ENCODE results near the gene ARL8A.
"Not testable (repeated sequence)": the region's sequence is repeated elsewhere in the genome, so short reads cannot be mapped to it uniquely, and the experiment has no call there.

Gene ARL8A

DNA sequence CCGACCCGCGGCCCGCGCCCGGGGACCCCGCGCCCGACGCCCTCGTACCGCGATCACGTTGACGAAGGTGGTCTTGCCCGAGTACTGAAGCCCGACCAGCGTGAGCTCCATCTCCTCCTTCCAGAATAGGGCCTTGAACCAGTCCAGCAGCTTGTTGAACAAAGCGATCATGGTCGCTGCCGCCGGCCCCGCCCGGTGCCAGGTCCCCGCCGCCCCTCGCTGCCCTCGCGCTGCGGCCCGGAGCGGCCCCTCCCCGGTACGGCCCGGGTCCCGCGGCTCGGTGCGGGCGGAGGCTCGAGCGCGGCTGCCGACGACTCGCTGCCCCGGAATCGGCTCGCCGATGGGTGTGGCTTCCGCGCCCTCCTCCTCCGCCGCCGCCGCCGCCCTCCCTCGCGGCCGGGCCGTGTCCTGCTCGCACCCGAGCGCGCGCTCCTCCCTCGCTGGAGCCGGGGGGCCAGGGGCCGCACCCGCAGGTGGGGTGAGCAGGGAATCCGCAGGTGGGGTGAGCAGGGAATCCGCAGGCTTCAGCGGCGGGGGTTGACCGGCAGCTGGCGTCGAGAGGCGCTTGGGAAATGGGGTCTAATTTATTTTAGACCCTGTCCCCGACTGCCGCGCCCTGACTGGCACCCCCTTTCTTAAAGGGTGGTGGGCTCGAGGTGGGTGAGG lies at the start of gene ARL8A:
ARL8A (minus strand) TSS at position 336 of the 666 bp plus-strand sequence; CDS start at position 171, 165 bp downstream.
- peak; percentile 69 for DNase-seq

DNA sequence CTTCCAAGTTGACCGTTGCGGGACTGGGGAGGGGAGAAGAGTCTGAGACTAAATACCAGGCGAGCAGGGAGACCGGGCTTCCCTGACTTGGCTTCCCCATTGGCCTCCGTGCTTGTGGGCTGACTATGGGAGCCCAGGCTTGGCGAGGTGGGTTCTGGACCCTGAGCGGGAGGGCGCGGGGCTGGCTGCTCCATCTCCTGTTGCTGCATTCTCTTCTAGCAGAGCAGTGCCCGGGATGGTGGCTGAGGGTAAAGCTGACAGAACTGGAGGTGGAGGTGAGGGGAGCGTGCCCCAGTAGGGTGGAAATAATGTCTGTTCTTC lies 49.8 kb upstream of the ARL8A start:
- no peak for DNase-seq

DNA sequence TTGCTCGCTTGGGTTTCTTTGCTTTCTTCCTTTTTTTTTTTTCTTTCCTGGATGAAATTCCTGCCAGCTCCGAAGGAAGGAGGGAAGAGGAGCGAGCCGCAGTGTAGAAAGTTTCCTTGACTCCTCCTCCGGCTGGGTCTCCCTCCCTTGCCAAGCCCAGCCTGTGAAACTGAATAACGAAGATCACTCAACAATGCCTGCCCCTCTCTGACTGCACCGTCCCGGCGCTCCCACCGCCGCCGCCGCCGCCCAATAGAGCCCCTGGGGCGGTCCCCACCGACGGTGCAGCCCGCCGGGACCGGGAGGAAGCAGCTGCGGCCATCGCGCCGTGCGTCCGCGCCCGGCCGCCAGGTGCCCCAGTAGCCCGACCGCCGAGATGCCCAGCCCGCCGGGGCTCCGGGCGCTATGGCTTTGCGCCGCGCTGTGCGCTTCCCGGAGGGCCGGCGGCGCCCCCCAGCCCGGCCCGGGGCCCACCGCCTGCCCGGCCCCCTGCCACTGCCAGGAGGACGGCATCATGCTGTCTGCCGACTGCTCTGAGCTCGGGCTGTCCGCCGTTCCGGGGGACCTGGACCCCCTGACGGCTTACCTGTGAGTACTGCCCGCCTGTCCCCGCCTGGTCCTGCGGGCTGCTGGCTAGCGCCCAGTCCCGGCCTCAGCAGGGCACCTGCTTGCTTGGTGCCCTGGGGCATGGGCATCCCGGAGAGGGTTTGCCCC lies 49.2 kb upstream of the ARL8A start, which contains the start of gene LGR6:
LGR6 (plus strand) TSS at position 186 of the 714 bp plus-strand sequence; CDS start at position 377, 191 bp downstream.
- no peak for DNase-seq

DNA sequence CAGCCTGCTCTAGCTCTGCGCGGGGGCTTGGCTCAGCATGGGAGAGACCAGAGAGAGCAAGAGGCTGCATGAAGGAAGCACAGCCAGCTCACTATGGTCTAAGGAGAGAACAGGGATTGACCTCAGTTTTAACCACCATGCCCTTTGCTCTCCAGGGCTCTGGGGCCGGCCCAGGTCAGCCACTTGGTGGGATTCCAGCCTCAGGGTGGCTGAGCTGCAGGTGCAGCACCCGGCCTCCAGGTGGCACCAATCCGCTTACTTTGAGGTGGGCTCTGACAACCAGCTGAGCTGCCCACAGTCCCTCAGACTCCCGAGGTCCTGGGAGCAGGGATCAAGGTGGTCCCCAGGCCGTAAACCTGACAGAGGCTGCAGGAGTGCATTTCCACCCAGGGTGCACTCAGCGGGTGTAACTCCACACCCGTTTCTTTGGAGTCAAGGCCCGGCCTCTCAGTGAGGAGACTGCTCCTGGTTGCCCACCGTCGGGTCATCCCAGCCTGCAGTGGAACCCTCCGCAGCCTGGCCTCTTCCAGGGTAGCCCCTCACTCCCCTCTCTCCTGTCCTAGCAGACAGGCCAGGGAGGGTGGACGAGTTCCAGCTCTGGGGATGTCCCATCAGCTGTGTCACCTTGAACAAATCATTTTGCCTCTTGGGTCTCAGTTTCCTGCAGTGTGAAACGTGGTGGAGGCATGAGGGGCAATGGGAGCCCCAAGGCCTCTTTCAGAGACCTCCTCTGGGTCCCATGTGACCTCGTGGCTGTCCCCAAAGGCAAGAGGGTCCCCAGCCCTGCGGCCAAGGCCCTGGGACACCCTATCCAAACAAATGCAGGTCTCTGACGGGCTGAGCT lies 48.5 kb upstream of the ARL8A start:
- DNase-seq: peak; percentile 61

DNA sequence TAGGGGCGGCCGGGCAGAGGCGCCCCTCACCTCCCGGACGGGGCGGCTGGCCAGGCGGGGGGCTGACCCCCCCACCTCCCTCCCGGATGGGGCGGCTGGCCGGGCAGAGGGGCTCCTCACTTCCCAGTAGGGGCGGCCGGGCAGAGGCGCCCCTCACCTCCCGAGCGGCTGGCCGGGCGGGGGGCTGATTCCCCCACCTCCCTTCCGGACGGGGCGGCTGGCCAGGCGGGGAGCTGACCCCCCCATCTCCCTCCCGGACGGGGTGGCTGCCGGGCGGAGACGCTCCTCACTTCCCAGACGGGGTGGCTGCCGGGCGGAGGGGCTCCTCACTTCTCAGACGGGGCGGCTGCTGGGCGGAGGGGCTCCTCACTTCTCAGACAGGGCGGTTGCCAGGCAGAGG lies 46.9 kb upstream of the ARL8A start:
- not testable (repeated sequence) for DNase-seq

DNA sequence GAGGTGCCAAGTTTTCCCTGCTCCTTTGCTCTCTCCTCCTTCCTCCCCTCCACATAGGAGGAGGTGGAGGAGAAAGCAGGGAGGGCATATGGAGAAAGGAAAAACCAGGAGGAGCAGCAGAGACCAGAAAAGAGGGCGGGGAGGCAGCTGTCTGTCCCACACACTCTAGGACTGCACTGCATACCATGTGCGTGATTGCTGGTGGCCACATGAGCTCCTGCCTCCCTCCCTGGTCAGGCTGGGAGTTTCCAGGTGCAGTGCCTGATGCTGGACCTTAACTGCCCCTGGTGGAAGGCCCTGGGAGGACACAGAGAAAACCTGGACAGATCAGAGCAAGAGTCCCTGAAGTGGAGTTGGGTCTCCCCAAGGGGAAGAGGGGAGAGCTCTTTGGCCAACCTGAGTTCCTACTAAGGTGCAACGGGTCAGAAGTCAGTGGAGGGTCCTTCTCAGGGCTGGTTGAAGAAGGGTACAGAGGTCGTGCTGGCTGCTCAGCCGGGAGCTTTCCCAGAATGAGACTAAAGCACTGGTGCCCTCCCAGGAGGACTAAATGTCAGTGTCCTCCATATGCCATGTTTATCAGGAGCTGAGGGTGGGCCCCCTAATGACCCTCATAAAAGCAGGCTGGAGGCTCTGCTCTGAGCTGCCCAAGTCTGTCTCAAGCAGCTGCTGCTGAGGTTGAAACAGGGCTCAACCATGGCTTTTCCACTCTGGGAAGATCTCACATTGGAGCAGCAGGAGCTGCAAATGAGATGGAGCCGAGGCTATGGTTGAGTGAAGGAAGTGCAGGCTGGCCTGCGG lies 45.6 kb upstream of the ARL8A start:
- DNase-seq: no peak

DNA sequence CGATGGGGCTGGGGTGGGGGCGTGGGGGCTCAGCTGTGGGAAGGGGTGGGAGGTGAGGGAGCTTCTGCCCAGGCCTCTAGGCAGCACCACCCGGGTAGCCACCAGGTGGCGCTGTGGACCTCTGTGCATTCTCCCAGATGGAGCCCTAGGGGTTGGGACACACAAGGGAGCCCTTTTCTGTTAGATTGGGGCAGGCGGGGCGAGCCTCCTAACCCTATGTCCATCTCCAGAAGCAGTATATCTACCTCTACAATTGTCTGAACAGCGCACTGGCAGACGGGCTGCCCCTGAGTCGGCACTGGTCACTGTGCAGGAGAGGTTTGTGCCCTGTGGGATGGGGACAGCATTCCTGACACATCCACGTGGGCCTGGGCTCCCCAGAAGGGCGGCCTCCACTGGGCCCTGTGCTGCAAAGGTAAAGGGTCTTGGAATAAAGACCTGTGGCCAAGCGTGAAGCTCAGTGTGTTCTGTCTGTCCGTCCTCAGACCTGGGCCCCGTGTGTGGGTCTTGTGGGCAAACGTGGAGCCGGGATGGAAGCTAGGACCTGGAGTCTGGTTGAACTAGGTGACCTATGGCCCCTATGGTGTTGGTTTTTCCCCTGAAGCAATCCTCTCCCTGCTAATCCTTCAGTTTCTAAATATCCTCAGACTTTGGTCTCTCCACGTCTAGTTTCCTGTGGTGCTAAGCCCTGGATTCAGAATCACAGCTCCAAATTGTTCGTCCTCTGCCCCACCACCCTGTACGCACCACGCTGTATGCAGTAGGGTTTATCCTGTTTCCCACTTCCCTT lies 44.7 kb upstream of the ARL8A start:
- DNase-seq: peak; percentile 85

DNA sequence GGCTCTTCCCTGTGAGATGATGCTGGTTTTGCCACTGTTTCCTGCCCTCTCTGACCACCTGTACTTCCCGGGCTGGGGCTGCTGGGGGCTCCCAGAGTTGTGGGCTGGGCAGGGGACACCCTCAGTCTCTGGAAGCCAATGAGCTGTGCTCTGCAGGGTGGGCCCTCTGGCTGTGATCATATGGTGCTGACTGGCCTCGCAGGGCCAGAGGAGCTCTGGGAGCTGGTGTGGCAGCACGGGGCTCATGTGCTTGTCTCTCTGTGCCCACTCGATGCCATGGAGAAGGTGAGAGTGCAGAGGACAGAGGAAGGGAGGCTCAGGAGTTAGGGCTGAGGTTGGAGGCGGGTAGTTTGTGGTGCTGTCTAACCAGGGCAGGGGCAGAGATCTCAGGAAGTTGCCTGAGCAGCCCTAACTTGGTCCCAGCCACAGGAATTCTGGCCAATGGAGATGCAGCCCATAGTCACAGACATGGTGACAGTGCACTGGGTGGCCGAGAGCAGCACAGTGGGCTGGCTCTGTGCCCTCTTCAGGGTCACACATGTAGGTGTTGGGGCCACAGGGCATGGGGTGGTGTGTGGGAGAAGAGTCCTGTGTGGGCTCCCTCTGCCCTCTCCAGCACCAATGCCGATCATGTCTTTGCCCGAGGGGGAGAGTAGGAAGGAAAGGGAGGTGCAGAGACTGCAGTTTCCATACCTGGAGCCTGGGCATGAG lies 43.3 kb upstream of the ARL8A start:
- DNase-seq: no peak

DNA sequence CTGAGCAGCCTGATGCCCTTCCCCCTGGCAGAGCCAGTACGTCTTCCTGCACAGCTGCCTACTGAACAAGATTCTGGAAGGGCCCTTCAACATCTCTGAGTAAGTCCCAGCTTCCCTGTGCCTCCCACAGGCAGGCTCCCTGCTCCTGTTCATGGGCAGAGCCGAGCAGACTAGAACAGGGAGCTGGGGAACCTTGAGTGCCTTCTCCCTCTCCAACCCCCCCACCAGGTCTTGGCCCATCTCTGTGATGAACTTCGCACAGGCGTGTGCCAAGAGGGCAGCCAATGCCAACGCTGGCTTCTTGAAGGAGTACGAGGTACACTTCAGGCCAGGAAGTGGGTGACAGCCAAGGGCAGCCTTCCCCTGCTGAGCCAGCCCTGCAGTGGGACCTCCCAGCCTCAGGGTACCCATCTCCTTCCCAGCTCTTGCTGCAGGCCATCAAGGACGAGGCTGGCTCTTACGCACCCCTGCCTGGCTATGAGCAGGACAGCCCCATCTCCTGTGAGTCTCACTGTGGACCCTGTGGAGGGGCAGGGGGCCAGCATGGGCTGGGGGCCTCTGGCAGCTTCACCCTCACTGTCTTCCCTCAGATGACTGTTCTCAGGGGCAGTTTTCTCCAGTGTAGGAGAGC lies 42.6 kb upstream of the ARL8A start:
- DNase-seq: no peak

DNA sequence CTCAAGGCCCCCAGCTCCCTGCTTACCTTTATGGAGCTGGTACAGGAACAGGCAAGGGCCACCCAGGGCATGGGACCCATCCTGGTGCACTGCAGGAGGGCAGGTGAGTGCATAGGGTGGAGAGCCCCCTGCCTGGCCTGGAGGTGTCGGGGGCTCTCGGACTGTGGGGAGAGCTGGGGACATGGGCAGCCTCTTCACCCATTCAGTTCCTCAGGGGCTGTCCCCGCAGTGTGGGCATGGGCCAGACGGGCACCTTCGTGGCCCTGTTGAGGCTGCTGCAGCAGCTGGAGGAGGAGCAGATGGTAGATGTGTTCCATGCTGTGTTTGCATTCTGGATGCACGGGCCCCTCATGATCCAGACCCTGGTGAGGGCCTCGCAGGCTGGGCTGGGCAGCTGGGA lies 41.8 kb upstream of the ARL8A start:
- no peak for DNase-seq

DNA sequence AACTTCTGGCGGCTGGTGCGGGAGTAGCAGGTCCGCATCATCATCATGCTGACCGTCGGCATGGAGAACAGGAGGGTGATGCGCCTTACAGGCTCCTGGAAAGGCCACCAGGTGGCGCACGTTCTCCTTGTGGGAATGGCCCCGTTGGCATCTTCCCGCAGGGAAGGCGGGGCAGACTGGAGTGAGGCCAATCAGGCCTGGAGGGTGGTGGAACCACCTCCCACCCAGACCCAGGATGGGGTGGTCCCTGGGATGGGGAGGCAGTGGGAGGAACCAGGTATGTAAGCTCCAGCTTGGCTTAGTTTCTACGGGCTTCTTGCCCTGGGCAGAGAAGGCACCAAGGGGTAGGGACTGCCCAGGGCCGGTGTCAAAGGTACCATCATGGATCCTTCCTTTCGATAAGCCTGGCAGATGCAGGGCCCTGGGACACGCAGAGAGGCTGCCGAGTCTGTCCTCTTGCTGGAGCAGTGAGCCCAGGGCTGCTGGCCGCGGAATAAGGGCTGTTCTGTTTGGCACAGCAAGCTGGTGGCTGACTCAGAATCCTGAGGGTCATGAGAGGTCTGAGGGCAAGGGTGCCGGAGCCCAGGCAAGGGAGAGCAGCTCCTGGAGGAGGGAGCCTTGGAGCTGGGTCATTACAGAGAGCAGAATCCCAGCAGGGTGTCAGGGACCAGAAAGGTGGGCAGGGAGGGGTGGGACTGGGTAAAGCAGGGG lies 40.4 kb upstream of the ARL8A start:
- peak; percentile 90 for DNase-seq

DNA sequence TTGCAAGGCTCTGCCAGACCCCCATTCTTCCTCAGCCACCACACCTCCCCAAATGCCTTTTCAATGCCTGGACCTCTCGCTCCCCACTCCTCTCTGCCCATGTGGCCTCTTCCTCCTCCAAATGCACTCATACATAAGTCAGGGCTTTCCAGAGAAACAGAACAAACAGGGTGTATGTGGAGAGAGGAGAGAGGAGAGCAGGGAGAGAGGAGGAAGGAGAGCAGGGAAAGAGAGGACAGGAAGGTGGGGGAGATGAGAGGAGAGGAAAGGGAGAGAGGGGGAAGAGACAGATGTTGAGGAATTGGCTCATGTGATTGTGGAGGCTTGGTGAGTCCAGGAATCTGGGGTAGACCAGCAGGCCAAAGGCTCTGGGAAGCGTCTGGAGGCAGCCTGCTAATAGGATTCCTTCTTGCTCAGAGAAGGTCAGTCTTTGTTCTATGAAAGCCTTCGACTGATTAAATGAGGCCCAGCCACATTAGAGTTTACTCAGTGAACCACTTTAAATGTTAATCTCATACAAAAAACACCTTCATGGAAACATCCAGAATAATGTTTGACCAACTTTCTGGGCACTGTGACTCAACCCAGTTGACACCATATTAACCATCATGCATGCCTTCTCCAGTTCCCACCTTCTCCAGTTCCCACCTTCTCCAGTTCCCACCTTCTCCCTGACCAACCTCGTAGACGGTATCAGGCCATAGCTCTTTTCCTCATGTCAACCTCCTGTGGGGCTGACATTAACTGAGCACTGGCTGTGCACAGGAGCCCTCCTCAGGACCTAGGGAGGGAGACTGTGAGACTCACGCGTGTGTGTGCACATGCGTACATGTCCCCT lies 37.7 kb upstream of the ARL8A start:
- no peak for DNase-seq

DNA sequence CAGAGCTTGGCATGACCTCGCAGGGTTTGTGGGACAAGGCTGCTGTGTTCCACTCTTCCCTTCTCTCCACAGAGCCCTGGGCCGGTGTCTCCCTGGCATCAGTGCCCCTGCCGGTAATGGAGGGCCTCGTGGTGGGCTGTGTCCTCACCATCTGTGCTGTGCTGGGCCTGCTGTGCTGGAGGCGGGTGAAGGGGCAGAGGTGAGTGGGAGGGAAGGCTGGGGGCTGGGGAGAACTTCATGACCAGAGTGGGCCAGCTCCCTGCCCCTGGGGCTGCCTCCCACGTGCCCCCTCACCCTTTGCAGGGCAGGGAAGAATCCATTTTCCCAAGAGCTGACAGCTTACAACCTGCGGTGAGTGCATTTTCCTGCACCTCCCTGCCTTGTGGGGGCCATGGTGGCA lies 37.0 kb upstream of the ARL8A start:
- no peak for DNase-seq

DNA sequence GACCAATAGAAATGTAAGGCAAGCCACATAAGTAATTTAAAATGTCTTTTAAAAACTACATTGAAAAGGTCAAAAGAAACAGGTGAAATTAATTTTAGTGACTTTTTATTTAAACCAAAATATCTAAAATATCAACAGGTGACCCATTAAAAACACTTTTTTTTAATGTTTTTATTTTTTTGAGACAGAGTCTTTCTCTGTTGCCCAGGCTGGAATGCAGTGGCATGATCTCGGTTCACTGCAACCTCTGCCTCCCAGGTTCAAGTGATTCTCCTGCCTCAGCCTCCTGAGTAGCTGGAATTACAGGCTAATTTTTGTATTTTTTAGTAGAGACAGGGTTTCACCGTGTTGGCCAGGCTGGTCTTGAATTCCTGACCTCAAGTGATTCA lies 36.2 kb upstream of the ARL8A start:
- not testable (repeated sequence) for DNase-seq

DNA sequence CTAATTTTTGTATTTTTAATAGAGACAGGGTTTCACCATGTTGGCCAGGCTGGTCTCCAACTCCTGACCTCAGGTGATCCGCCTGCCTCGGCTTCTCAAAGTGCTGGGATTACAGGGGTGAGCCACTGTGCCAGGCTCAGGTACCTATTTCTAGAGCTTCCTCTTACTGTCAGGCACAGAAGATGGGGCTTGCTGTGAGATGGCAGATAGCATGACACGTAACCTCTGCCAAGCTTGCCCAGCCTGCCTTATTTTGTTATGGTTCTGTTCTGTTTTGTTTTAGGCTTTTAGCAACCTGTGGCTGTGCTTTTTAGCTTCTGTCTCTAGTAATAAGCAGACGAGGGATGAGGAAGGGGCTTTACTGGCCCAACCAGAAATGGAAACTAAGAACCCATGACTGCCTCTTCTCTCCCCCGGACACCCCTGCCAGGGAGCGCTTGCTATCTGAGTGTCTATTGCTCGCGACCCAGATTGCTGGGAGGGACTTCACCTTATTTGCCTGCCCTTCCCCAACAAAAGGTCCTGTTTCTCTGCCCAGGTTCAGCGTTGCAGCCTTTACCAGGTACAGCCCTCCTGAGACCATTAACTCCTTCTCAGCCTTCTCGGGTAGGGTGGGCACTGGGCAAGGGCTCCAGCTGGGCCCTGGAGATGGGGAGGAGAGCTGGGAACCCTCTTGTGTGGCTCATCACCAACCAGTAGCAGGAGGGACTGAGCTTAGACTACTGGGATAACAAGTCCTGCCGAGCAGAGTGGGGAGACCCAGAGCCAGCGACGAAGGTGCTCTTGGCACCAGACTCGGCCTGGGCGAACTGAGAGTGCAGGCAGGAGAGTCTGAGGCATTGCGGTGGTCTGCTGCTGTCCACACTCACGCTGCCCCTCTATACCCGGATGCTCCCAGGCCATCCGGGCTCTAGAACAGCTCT lies 35.6 kb upstream of the ARL8A start:
- DNase-seq: no peak

DNA sequence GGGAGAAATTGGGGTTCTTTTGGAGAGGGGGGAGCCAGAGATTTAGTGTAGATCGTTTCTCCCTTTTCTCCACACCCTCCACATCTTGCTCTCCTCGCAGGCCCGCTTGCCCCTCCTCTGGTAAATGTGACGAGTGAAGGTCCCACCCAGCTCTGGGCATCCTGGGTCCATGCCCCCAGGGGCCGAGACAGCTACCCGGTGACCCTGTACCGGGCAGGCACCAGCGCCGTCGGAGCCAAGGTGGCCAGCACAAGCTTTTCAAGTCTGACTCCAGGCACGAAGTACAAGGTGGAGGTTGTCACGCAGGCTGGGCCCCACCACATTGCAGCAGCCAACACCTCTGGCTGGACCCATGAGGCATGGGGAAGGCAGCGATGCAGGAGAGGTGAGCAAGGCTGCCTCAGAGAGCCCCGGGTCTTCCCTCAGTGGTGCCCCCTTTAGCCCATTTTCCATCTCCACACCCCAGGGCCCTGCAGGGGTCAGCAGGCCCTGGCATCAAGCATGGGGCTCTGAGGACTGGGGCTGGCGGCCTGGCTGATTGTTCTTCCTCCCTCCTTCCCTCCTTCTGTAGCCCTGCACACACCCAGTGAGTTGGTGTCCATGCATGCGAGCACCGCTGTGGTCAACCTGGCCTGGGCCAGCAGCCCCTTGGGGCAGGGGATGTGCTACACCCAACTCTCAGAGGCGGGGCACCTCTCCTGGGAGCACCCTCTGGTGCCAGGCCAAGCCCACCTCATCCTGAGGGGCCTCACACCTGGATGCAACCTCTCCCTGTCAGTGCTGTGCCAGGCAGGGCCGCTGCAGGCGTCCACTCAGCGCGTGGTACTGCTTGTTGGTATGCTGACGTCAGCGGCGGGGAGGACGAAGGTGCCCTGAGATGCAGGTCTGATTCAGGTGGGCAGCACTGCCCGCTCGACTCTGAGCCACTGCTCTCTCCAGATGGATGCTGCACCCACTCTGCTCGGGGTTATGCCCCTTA lies 32.7 kb upstream of the ARL8A start:
- DNase-seq: no peak

DNA sequence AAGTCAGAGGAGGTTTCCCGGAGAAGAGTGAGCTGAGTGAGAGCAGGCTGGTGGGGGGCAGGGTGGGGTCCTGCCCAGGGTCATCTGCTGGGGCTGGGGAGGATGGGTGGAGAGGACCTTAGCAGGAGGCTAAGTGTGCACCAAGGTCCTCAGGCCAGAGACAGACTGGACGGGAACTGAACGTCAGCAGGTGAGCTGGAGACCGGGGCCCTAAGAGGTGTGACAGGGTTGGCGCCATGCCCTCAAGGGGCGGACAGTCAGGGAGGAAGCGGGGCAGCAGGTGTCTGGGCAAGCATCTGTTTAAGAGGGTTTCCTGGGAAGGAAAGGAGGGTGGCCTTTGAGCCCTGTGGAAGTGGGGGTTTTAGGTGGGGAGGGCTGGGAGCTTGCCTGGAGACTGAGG lies 29.5 kb upstream of the ARL8A start:
- DNase-seq: no peak

Measured in suppressor macrophage treated with lipopolysaccharide for 4 hours (primary cell).